Left lobe of liver (tissue), 2 donors: ENCODE measurements around the gene TTYH1. TPM values are rescaled to one million over a fixed set of nuclear protein-coding genes. Genes with fewer than 3 reads are reported as not detected.

ENCODE experiments used
- ATAC-seq: fragments of 200-7000 bp; cut with Tn5 transposase; one replicate; pipeline ENCODE4 v1.9.1; 2020; ENCODE audit warnings: mild to moderate bottlenecking, moderate library complexity
- DNase-seq: peaks from one replicate; pipeline ENCODE4 v3.0.0-alpha.2; 2020; ENCODE audit warnings: low spot score
- total RNA-seq: library from RNA; stranded (reverse); gene quantifications from one replicate; pipeline ENCODE4 v1.2.1, GENCODE V29; 2021
- donor health status: DM: no; HTN: no; CAD: no; lungs with moderate emphysema.
- donor health status: DM: no; HTN: yes; CAD: no.

The TTYH1 gene
- total RNA-seq, 1 donor from 2014 or later = 0.33 TPM

- no peak for ATAC-seq
- no peak for DNase-seq
Measured at GRCh38 chr19:54473892-54474372, 58.7 kb downstream of the TTYH1 start.

- no peak for DNase-seq
Measured at GRCh38 chr19:54475706-54476105, 60.4 kb downstream of the TTYH1 start.

GRCh38 chr19:54477650-54478049, 62.4 kb downstream of the TTYH1 start:
- peak; percentile 30 for ATAC-seq
- no peak for DNase-seq

More at GRCh38 chr19:54475706-54476105, 60.4 kb downstream of the TTYH1 start:
- ATAC-seq = no peak

GRCh38 chr19:54478677-54479266, 63.5 kb downstream of the TTYH1 start:
- DNase-seq = no peak
- ATAC-seq = peak; percentile 69

GRCh38 chr19:54480051-54480450, 64.8 kb downstream of the TTYH1 start:
- DNase-seq = no peak
- no peak for ATAC-seq

GRCh38 chr19:54481326-54481930, 66.2 kb downstream of the TTYH1 start:
- DNase-seq (no peak), ATAC-seq (peak; percentile 76)

GRCh38 chr19:54482889-54483288, 67.6 kb downstream of the TTYH1 start:
- ATAC-seq (no peak), DNase-seq (no peak)

GRCh38 chr19:54484451-54484850, 69.2 kb downstream of the TTYH1 start:
- no peak for DNase-seq
- no peak for ATAC-seq

GRCh38 chr19:54485851-54486250, 70.6 kb downstream of the TTYH1 start:
- ATAC-seq (no peak), DNase-seq (no peak)

Other genes starting within 250 kb of the TTYH1 start
- gene TMC4, start 242.3 kb upstream of the TTYH1 start, total RNA-seq = 1.9 TPM
- gene MBOAT7, start 225.9 kb upstream of the TTYH1 start, total RNA-seq = 34.3 TPM
- 17.4 TPM for gene TSEN34, start 224.2 kb upstream of the TTYH1 start, total RNA-seq
- gene RPS9, start 214.6 kb upstream of the TTYH1 start, total RNA-seq = 482 TPM
- 1.2 TPM for gene LILRB3, start 192.5 kb upstream of the TTYH1 start, total RNA-seq
- gene LILRA6, start 172.7 kb upstream of the TTYH1 start, total RNA-seq = 0.75 TPM
- 8.7 TPM for gene LILRB5, start 158.2 kb upstream of the TTYH1 start, total RNA-seq
- 1.7 TPM for gene LILRB2, start 134.4 kb upstream of the TTYH1 start, total RNA-seq
- 1.4 TPM for gene LILRA5, start 102.3 kb upstream of the TTYH1 start, total RNA-seq
- not detected for gene LILRA4, start 76.3 kb upstream of the TTYH1 start, total RNA-seq
- gene LAIR1, start 50.5 kb upstream of the TTYH1 start, total RNA-seq = 3.1 TPM
- 57.8 TPM for gene LENG8, start 33.7 kb downstream of the TTYH1 start, total RNA-seq
- gene LENG9, start 48.3 kb downstream of the TTYH1 start, total RNA-seq = 2.2 TPM
- 2.4 TPM for gene CDC42EP5, start 57.8 kb downstream of the TTYH1 start, total RNA-seq
- not detected for gene LAIR2, start 87.4 kb downstream of the TTYH1 start, total RNA-seq
- 1.6 TPM for gene LILRA2, start 158.3 kb downstream of the TTYH1 start, total RNA-seq
- gene LILRA1, start 178.2 kb downstream of the TTYH1 start, total RNA-seq = 0.60 TPM
- gene LILRB1, start 215.0 kb downstream of the TTYH1 start, total RNA-seq = 2.6 TPM
- gene LILRB4, start 247.5 kb downstream of the TTYH1 start, total RNA-seq = 1.9 TPM